Embryonic facial prominence (tissue), 1 donor: Measurements from ENCODE around the gene PLCD4.

Experiments used
- DNase-seq: peaks from one replicate; pipeline ENCODE4 v3.0.0-alpha.2; 2016; ENCODE audit errors: extremely low spot score

Gene PLCD4

DNA sequence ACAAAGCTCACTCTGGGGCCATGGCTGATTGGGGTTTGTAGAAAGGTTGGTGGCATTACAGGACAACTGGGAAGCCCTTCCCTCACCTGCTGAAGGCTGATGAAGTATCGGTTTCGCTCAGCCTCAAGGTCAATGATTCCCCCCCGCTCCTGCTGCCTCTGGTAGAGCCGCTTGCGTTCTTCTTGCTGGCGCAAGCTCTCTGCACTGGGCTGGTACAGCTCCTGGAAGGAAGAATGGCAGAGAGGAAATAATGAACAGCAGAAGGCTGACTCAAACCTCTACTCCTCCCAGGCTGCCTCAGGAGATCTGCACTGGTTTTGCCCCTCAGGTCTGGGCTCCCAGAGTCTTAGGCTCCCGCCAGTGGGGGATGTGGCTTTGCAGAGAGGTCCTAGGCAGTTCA lies 57.0 kb downstream of the PLCD4 start:
- DNase-seq, result no peak

DNA sequence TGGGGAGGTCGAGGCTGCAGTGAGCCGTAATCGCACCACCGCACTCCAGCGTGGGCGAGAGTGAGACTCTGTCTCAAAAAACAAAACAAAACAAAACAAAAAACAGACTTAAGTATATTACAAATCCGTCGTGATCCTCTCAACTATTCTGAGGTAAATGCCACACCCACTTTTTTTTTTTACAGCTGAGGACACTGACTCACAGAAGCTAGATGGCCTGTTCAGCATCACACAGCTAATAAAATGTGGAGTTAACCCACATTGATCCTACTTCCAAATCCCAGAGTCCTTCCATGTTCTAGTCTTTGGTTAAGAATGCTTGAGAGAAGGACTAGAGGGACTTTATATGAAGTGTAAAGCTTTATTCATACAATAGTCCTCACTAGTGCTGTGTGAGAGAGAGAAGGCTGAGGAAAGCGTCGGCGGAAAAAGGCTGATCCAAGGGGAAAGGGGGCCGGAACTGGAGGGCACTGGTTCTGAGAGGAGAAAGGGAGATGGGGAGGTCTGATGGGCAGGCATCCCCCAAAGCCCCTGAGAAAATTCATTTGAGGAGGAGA lies 63.5 kb downstream of the PLCD4 start:
- DNase-seq, result no peak

DNA sequence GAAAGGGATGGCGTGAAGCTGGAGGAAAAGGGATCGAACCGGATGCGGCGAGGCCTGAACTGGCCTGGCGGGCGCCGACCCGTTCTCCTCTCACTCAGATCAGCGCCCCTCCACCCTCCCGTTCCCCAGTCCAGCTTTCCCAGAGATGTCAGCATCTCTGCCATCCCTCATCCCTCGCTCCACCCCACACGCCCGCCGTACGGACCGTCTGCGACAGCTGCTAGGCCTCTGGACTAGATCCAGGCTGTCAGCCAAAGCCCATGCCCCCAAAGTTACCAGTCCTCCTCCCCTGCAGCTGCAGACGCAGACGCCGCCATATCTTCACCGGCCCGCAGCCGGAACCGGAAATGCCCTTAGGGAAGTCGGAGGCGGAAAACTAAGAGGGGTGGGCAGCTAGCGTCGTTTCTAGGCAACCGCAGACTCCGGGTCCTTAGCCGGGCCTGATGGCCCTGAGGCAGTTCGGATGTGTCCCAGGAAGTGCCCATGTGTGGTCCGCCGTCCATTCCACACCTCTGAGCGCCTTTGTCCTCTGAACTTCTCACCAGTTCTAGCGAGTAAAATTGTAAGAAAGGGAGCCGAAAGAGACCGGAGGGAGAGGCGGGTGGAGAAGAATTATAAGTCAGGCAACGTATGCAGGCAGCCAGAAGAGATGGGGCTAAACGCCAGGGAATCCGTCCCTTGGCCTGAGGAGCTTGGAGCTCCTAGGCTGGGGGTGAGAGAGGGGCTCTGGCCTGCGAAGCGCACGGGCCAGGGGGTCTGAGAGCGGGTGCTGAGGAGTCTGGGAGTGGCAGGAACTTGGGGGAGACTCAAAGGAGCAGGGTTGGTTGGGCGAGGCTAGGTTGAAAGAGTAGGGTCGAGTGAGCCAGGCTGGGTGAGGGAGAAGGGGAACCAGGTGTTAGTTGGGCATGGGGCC lies 64.2 kb downstream of the PLCD4 start, which contains the start of the genes RNF25 and STK36:
TSS of gene RNF25 (minus strand) at position 349 of the 913 bp plus-strand sequence. CDS start at position 317, 32 bp downstream.
TSS of gene STK36 (plus strand) at position 433 of the 913 bp plus-strand sequence. CDS start 744 bp downstream, outside the sequence.
- DNase-seq, result peak; percentile 91

DNA sequence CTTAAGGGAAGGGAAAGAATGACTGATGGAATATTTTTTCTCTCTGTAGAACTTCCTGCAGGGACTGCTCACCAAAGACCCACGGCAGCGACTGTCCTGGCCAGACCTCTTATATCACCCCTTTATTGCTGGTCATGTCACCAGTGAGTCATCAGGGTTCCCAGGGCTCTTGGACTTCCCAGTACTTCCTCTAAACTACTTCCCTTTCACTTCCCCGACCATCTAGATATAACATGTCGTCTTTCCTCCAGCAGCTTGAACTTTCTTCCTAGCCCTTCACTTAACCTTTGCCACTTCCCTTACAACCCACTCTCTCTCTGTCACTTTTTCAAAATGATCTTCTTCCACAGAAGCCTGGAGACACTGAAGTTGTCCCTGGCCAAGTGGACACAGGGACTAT lies 71.4 kb downstream of the PLCD4 start:
- DNase-seq, result no peak

DNA sequence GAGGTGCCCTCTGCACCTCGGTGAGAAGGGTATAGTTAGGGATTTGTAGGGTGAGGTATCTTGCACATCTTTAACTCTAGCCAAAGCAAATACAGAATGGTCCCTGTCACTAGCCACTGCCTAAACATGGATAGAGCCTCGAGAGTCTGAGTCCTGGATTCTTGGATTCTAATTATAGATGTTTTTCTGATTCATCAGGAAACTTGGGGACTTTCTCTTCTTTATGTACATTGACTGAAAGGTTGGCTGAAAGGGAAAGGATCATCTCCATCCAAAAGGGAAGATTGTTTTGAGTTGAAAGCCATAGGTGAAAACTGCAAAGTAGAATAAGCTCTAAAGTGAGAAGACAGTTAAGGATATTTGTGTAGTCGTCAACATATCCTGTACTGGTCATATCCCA lies 72.4 kb downstream of the PLCD4 start:
- DNase-seq, result no peak
